Smooth muscle cell (in vitro differentiated cells): ENCODE results near the gene HLCS. TPM values are rescaled to one million over a fixed set of nuclear protein-coding genes. Genes with fewer than 3 reads are reported as not detected.

Experiments used
- DNase-seq: peaks from one replicate; lab custom pipeline; 2025; ENCODE audit not compliant: unreplicated experiment; lab: John Stamatoyannopoulos, UW
- H2AFZ ChIP-seq: fragments of 200-600 bp; sonication (generic); 2 replicates; pipeline ENCODE4 v1.6.0; 2016; ENCODE audit warnings: antibody characterized with exemption, low read depth, mild to moderate bottlenecking
- H3F3A ChIP-seq: fragments of 200-600 bp; sonication (generic); 2 replicates; pipeline ENCODE4 v1.6.0; 2017; ENCODE audit warnings: antibody characterized with exemption, low read depth
- H3K27ac ChIP-seq: fragments of 200-600 bp; sonication (generic); 2 replicates; pipeline ENCODE4 v1.5.1; 2016; ENCODE audit warnings: low read depth, mild to moderate bottlenecking
- H3K27me3 ChIP-seq: fragments of 200-600 bp; sonication (generic); 2 replicates; pipeline ENCODE4 v1.6.1; 2016; ENCODE audit warnings: low read depth, mild to moderate bottlenecking
- H3K36me3 ChIP-seq: fragments of 200-600 bp; sonication (generic); 2 replicates; pipeline ENCODE4 v1.5.1; 2016; ENCODE audit warnings: low read depth
- H3K4me1 ChIP-seq: fragments of 200-600 bp; sonication (generic); 2 replicates; pipeline ENCODE4 v1.5.1; 2016; ENCODE audit warnings: low read depth
- H3K4me2 ChIP-seq: fragments of 200-600 bp; sonication (generic); 2 replicates; pipeline ENCODE4 v1.6.0; 2016; ENCODE audit warnings: mild to moderate bottlenecking
- H3K4me3 ChIP-seq: fragments of 200-600 bp; sonication (generic); 2 replicates; pipeline ENCODE4 v1.5.1; 2016; ENCODE audit warnings: mild to moderate bottlenecking
- H3K79me2 ChIP-seq: fragments of 200-600 bp; sonication (generic); 2 replicates; pipeline ENCODE4 v1.6.0; 2016; ENCODE audit warnings: low read depth, mild to moderate bottlenecking
- H3K9ac ChIP-seq: fragments of 200-600 bp; sonication (generic); 2 replicates; pipeline ENCODE4 v1.6.0; 2016; ENCODE audit warnings: low read depth
- H3K9me3 ChIP-seq: fragments of 200-600 bp; sonication (generic); replicated peaks from 2 replicates; pipeline ENCODE4 v1.5.1; 2016; ENCODE audit warnings: low read depth
- H4K20me1 ChIP-seq: fragments of 200-600 bp; sonication (generic); 2 replicates; pipeline ENCODE4 v1.6.0; 2016; ENCODE audit warnings: low read depth
- CTCF ChIP-seq: fragments of 200-600 bp; sonication (generic); IDR thresholded peaks from 2 replicates; pipeline ENCODE4 v1.5.1; 2017; ENCODE audit warnings: borderline replicate concordance, mild to moderate bottlenecking, antibody characterized with exemption; ENCODE audit not compliant: insufficient read depth, poor library complexity, severe bottlenecking
- WGBS: methylation state at CpG from one replicate; pipeline ENCODE4 v1.1.7; 2016; ENCODE audit warnings: low lambda C conversion rate; 5-methylcytosine and 5-hydroxymethylcytosine counted together
- polyA plus RNA-seq: library from polyadenylated mRNA; unstranded; fragments of >200 nt; fragmentation: Nextera tagmentation; extraction: Ambion mirVana; gene quantifications from 2 replicates; pipeline ENCODE4 v1.2.1, GENCODE V29; 2016
- total RNA-seq: library from RNA; depleted of rRNA; stranded (reverse); fragments of >200 nt; gene quantifications from 2 replicates; pipeline ENCODE4 v1.2.3, GENCODE V29; 2014

Gene HLCS
- total and polyA plus RNA-seq, 2 experiments from 2014 or later, result 7.5 to 20.6 TPM

- no peak overlapping the region for H2AFZ ChIP-seq
- no peak for DNase-seq
- no peaks in the 10 kb centered on the region for H3F3A ChIP-seq
- H4K20me1 ChIP-seq, result no peaks in the 10 kb centered on the region
- peaks cover 100% of the 10 kb centered on the region for H3K27me3 ChIP-seq
- no peak overlapping the region for H3K9ac ChIP-seq
- H3K4me3 ChIP-seq, result no peak overlapping the region
- no peak for TF ChIP-seq CTCF
- no peak overlapping the region for H3K27ac ChIP-seq
- no peaks in the 10 kb centered on the region for H3K36me3 ChIP-seq
- no peaks in the 10 kb centered on the region for H3K79me2 ChIP-seq
- H3K4me1 ChIP-seq, result peaks cover 50% of the 10 kb centered on the region
- H3K4me2 ChIP-seq, result peak overlapping the region; percentile 80
- 3% methylated on average over 37 of the region's 53 CpGs for WGBS
- no peaks in the 10 kb centered on the region for H3K9me3 ChIP-seq
These were observed 258.6 kb downstream of the HLCS start for GRCh38 chr21:36707763-36708285.

- Histone ChIP-seq H3K27ac (no peak overlapping the region), H3K9me3 (no peaks in the 10 kb centered on the region), H3K4me1 (peaks cover 50% of the 10 kb centered on the region), H3F3A (no peaks in the 10 kb centered on the region), H3K4me2 (peak overlapping the region; percentile 80), H3K4me3 (no peak overlapping the region), H3K27me3 (peaks cover 100% of the 10 kb centered on the region), H4K20me1 (no peaks in the 10 kb centered on the region), H3K9ac (no peak overlapping the region), H3K79me2 (no peaks in the 10 kb centered on the region), H3K36me3 (no peaks in the 10 kb centered on the region), H2AFZ (no peak overlapping the region)
- TF ChIP-seq CTCF, result no peak
- 8% methylated on average over 32 of the region's 32 CpGs for WGBS
- DNase-seq, result no peak
These were observed 259.3 kb downstream of the HLCS start for GRCh38 chr21:36706951-36707762.

- no peak for TF ChIP-seq CTCF
- Histone ChIP-seq H3F3A (no peaks in the 10 kb centered on the region), H2AFZ (no peak overlapping the region), H3K27ac (no peak overlapping the region), H3K4me2 (no peak overlapping the region), H3K27me3 (peaks cover 100% of the 10 kb centered on the region), H3K4me3 (no peak overlapping the region), H3K9ac (no peak overlapping the region), H3K79me2 (no peaks in the 10 kb centered on the region), H3K4me1 (peaks cover 53% of the 10 kb centered on the region), H4K20me1 (no peaks in the 10 kb centered on the region), H3K9me3 (no peaks in the 10 kb centered on the region), H3K36me3 (no peaks in the 10 kb centered on the region)
- no peak for DNase-seq
- WGBS, result 10% methylated on average over 13 of the region's 13 CpGs
These were observed 260.0 kb downstream of the HLCS start for GRCh38 chr21:36706482-36706852.
